ENCODE results near the gene KMT2B.
"Not testable (repeated sequence)": the region's sequence is repeated elsewhere in the genome, so short reads cannot be mapped to it uniquely, and the experiment has no call there.

DNA sequence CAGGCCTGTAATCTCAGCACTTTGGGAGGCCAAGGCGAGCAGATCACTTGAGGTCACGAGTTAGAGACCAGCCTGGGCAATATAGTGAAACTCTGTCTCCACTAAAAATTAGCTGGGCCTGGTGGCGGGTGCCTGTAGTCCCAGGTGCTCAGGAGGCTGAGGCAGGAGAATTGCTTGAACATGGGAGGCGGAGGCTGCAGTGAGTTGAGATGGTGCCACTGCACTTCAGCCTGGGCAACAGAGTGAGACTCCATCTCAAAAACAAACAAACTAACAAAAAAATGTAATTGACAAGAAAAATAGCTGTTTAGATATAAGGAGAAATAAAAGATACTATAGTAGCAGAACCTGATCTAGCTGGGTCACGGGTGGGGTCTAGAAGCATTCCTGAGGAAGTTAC lies 54.6 kb downstream of the KMT2B start:
- TF ChIP-seq JUNB (IDR thresholded peaks at IDR 0.05; ENCODE audit: unreplicated experiment); EZH2 (IDR thresholded peaks at IDR 0.05; ENCODE audit: low read depth, unreplicated experiment); POLR2AphosphoS5 (IDR thresholded peaks at IDR 0.05; ENCODE audit: low read depth); CREB1 (CRISPR knock-in tag; IDR thresholded peaks at IDR 0.05; ENCODE audit: low read depth); EZH2phosphoT487 (IDR thresholded peaks at IDR 0.05; ENCODE audit: unreplicated experiment); NANOG (IDR thresholded peaks at IDR 0.05; ENCODE audit: borderline replicate concordance): not testable (repeated sequence)
- TF ChIP-seq, protein P1, sequence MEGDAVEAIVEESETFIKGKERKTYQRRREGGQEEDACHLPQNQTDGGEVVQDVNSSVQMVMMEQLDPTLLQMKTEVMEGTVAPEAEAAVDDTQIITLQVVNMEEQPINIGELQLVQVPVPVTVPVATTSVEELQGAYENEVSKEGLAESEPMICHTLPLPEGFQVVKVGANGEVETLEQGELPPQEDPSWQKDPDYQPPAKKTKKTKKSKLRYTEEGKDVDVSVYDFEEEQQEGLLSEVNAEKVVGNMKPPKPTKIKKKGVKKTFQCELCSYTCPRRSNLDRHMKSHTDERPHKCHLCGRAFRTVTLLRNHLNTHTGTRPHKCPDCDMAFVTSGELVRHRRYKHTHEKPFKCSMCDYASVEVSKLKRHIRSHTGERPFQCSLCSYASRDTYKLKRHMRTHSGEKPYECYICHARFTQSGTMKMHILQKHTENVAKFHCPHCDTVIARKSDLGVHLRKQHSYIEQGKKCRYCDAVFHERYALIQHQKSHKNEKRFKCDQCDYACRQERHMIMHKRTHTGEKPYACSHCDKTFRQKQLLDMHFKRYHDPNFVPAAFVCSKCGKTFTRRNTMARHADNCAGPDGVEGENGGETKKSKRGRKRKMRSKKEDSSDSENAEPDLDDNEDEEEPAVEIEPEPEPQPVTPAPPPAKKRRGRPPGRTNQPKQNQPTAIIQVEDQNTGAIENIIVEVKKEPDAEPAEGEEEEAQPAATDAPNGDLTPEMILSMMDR (conservative IDR thresholded peaks at IDR 0.05; ENCODE audit: low read depth in 2 of 2) = not testable (repeated sequence)
- TF ChIP-seq, protein P2, sequence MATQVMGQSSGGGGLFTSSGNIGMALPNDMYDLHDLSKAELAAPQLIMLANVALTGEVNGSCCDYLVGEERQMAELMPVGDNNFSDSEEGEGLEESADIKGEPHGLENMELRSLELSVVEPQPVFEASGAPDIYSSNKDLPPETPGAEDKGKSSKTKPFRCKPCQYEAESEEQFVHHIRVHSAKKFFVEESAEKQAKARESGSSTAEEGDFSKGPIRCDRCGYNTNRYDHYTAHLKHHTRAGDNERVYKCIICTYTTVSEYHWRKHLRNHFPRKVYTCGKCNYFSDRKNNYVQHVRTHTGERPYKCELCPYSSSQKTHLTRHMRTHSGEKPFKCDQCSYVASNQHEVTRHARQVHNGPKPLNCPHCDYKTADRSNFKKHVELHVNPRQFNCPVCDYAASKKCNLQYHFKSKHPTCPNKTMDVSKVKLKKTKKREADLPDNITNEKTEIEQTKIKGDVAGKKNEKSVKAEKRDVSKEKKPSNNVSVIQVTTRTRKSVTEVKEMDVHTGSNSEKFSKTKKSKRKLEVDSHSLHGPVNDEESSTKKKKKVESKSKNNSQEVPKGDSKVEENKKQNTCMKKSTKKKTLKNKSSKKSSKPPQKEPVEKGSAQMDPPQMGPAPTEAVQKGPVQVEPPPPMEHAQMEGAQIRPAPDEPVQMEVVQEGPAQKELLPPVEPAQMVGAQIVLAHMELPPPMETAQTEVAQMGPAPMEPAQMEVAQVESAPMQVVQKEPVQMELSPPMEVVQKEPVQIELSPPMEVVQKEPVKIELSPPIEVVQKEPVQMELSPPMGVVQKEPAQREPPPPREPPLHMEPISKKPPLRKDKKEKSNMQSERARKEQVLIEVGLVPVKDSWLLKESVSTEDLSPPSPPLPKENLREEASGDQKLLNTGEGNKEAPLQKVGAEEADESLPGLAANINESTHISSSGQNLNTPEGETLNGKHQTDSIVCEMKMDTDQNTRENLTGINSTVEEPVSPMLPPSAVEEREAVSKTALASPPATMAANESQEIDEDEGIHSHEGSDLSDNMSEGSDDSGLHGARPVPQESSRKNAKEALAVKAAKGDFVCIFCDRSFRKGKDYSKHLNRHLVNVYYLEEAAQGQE (IDR thresholded peaks at IDR 0.05; ENCODE audit: unreplicated experiment) = not testable (repeated sequence)
